EL (cell line): ENCODE data around the gene GNA14.
"Not testable (repeated sequence)": the region's sequence is repeated elsewhere in the genome, so short reads cannot be mapped to it uniquely, and the experiment has no call there.

ENCODE experiments used
- DNase-seq: peaks from one replicate; pipeline ENCODE4 v3.0.0-alpha.2; 2016

Gene GNA14

DNA sequence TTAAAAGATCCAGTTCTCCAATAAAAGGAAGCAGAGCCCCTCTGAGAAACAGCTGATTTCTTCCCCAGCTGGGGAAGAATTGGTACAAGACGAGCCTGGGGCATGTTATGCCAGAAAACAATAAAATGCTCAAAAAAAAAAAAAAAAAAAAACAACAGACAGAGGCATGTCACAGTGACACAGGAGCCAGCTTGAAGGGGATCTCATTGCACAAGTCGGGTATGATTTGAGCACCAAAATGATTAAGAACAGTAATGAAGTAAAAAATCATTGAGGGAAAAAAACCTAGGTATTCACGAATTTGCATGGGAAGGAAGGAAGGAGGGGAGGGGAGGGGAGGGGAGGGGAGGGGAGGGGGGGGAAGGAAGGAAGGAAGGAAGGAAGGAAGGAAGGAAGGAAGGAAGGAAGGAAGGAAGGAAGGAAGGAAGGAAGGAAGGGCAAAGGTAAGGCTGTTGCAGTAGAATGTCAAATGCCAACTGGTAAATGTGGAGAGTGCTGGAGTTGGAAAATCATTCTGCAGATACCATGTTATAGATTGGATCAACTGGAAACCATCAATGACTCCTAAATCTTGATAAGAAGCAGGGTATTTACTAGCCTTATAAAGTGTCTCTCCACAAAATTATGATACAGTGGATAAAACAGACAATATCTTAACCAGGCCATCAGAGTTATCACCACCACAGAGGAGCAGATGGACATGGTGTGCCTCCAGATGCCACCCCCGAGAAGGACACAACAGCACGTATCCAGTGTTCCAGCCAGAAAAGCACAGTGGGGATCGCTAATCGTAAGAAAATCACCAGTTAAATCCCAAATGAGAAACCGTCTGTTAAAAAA is 7.2 kb downstream of the GNA14 start:
- DNase-seq, result no peak

DNA sequence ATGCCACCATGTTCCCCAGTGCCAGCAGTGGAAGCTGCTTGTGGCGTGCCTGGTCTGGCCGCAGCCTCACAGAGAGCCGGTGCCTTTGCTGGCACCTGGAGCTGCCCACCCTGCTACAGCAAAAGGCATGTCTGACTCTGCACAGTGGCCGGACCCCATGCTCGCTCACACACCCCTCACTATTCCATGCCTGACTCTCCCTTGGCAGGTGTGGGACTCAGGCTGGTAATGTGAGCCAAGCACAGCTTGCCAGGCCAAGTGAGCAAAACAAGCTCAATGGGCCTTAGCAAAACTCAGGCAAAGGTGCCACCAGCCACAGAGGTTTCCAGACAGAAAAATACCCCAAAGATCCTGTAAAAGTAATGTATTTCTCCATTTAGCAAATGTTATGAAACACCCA is 15.5 kb downstream of the GNA14 start:
- DNase-seq, result no peak

DNA sequence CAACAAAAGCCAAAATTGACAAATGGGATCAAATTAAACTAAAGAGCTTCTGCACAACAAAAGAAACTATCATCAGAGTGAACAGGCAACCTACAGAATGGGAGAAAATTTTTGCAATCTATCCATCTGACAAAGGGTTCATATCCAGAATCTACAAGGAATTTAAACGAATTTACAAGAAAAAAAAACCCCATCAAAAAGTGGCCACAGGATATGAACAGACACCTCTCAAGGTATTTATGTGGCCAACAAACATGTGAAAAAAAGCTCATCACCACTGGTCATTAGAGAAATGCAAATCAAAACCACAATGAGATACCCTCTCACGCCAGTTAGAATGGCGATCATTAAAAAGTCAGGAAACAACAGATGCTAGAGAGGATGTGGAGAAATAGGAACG is 19.3 kb downstream of the GNA14 start:
- DNase-seq, result not testable (repeated sequence)

- DNase-seq, result peak; percentile 12
Measured at GRCh38 chr9:77616191-77616590, 31.9 kb downstream of the GNA14 start.

GRCh38 chr9:77614645-77615044 is 33.5 kb downstream of the GNA14 start:
- no peak for DNase-seq

- no peak for DNase-seq
Measured at GRCh38 chr9:77606526-77606925, 41.6 kb downstream of the GNA14 start.

DNA sequence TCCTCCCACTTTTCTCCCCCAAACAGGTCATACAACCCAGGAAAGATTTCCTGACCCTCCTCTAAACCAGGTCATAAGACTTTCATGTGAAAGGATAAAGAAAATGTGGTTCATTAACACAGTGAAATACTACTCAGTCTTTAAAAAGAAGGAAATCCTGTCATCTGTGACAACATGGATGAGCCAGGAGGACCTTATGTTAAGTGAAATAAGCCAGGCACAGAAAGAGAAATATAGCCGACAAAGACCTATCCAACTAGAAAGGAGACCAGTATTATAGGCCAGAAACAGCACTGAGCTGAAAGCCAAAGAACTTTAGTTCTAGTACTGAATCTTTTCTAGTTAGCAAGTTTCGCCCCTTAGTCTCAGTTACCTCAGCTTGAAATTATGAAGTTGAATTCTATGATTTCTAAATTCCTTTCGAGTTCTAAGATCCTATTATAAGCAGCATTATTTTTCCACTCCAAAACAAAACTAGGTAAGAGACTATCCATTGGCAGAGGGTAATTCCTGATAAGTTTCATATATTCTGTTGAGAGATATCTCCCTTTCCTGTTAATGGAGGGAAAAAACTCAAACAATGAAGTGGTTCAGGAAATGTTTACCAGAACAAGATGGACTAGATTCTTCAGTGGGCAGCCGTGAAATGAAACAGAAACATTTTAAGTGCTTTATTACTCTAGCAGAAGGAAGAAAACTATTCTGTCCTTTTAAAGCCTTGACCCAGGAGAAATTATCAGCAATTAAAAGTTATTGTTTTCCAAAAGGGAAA is 42.5 kb downstream of the GNA14 start:
- DNase-seq, result no peak

DNA sequence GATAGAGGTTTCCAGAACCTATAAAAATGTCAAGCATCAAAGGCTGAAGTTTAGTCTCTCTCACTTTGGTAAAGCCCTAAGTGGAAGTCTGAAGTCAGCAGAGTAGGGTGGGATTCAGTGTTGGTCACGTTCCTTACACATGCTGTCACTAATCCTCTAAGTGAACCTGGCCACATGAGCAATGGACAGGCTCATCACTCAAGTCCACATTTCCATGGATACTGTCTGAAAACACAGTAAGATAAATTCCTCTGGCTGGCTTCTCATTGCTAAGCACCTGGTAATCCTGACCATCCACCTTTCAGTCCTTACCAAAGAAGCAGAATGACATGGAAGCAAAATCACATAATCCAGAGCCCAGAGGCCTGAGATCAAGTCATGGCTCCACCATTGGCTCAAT is 43.8 kb downstream of the GNA14 start:
- DNase-seq, result no peak

DNA sequence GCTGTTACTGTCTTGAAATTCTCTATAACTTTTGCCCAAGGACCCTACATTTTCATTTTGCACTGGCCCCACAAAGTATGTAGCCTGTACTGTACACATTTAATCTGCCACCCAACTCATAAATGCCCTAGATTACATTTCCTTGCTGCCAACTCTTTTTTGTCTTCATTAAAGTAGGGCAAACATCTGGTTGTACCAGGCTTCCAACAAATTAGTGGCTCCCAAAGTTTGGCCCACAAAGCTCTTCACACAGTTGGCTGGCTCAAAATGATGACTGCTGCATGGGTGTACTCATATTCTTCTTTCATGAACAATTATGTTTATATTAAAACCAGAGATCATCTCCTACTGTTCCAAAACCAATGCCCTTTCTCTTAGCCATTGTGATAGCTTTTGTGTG is 45.3 kb downstream of the GNA14 start:
- no peak for DNase-seq

DNA sequence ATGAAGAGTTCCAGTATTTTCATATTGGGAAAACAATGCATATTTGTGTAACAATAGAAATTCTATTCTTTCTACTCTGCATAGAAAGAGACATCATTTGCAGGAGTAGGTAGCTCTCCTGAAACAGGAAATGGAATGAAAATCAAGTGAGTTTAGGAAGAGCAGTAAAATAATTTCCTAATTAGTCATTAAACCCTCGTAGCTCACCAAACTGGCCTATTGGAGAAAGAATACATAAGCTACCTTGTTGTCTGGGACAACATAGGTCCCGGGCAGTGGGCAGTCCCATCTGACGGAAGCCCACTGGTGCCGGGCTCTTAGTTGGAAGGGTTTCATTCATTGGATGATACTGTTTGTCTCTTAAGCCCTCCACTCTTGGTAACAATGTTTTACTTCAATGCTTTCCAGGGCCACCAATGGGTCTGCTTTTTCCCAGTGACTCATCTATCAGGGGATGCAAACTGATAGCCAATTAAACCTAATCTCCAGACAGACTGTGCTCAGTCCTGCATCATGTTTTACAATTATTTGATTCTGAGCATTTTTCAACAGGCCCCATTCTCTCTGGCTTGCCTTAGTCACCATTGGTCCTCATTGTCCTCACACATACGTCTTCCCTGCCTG is 46.5 kb downstream of the GNA14 start:
- no peak for DNase-seq

GRCh38 chr9:77600810-77601209 is 47.3 kb downstream of the GNA14 start:
- no peak for DNase-seq

- DNase-seq, result no peak
Measured at GRCh38 chr9:77599492-77599891, 48.6 kb downstream of the GNA14 start.

DNA sequence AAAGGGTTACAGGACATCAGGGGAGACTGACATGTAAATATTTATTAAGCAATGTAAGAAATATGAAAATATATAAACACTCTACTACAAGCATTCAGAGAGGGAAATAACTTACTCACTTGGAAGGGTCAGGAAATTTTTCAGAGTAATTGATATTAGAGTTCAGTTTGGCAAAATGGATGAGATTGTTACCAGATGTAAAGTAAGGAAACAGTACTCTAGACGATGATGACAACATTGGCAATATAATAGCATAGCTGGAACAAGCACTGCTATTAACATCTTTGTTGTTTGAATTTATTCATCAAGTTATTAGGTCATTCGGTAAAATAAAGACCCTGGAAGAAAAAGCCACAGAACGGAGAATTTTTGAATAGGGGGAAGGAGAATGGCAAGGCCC is 49.1 kb downstream of the GNA14 start:
- no peak for DNase-seq

- peak; percentile 41 for DNase-seq
Measured at GRCh38 chr9:77598524-77598923, 49.6 kb downstream of the GNA14 start.

- DNase-seq, result peak; percentile 9
Measured at GRCh38 chr9:77597057-77597456, 51.1 kb downstream of the GNA14 start.

DNA sequence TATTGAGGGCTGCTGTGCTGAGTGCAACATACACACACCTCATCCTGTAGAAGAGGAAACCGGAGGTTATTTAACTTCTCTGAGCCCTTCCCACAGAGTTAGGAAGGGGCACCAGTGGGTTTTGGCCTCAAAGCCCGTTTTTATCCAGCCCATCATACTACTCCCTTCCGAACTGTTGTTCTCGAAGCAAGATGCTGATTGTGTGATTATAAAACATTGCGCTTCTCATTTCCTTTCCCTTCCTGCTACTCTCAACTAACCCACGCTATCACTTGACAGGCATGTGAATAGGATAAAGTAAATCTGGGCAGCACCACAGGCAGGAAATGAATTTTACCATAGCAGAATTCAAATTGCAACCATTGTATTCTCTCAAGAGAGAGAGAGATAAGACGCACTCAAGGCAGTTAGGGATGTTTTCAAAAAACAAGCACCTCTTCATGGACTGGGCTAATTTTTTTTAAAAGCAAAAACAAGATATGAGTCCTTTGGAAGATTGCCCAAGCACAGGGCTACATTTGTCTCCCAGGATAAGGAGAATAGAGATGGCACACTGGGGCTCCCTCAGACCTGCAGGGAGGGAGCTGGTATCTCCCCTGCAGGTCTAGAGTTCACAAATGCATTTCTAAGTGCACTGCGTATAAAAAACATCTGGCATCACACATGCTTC is 52.6 kb downstream of the GNA14 start:
- no peak for DNase-seq

DNA sequence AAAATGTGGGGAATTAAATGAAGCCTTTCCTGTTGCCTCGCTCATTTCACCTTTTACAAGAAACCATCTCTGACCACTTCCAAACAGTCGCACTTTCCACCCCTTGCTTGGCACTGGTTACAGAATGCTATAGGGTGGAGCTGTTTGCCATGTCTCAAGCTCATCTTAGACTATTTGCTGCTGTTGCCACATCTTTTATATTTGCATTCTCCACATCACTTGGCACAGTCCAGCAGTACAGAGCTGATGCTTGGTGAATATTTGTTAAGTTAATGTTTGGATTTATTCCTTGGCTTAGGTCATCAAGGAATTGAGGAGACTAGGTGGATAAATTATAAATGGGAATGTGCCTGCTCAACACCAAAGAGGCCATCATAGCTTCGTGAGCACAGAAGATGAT is 53.2 kb downstream of the GNA14 start:
- DNase-seq, result no peak

GRCh38 chr9:77593528-77593927 is 54.6 kb downstream of the GNA14 start:
- DNase-seq, result no peak

DNA sequence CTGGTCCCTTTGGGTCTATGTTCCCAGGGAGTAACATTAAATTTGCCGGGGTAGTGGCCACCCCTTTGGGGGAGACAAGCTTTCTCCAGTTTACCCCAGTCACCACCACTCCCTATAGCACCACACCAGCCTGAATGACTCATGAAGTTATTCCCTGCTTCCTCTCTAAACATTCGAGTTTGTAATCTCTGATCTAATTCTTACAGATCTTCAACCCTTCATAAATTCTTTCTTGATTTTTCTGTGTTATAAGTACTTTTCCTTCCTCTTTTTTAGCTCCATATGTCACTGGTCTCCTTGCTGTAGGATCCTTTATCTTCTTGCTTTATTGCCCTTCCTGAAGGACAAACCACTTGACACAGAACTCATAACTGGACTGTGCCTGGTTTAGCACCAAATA is 55.6 kb downstream of the GNA14 start:
- no peak for DNase-seq

GRCh38 chr9:77589046-77589795 is 58.9 kb downstream of the GNA14 start:
- no peak for DNase-seq

GRCh38 chr9:77588271-77588937 is 59.7 kb downstream of the GNA14 start:
- peak; percentile 91 for DNase-seq

DNA sequence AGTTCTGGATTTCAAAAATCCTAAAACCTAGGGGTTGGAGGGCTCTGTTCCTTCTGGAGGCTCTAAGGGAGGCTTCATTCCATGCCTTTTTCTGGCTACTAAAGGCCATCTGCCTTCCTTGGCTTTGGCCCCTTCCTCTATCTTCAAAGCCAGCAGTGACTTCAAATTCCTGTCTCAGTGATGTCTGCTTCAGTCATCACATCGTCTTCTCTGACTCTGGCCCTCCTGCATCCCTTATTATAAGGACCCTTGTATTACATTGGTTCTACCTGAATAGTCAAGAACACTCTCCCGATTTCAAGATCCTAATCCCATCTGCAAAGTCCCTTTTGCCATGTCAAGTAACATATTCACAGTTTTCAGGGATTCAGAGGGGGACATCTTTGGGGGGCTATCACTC is 60.3 kb downstream of the GNA14 start:
- DNase-seq, result peak; percentile 2
